Parathyroid adenoma (tissue), 2 donors: ENCODE results near the gene ZNF778.

Source experiments
- H2AFZ ChIP-seq: fragments of 300-600 bp; sonication (generic); one replicate; pipeline ENCODE4 v1.7.0; 2017; ENCODE audit warnings: antibody characterized with exemption, mild to moderate bottlenecking
- H3K27ac ChIP-seq: fragments of 300-600 bp; sonication (generic); one replicate; pipeline ENCODE4 v1.7.0; 2017
- H3K27me3 ChIP-seq: fragments of 300-600 bp; sonication (generic); one replicate; pipeline ENCODE4 v1.7.0; 2017; ENCODE audit warnings: low read length; ENCODE audit not compliant: control insufficient read depth, insufficient read depth
- H3K36me3 ChIP-seq: fragments of 300-600 bp; sonication (generic); one replicate; pipeline ENCODE4 v1.7.0; 2017; ENCODE audit warnings: low read length; ENCODE audit not compliant: control insufficient read depth, insufficient read depth
- H3K4me1 ChIP-seq: fragments of 300-600 bp; sonication (generic); one replicate; pipeline ENCODE4 v1.7.0; 2017; ENCODE audit warnings: control low read depth
- H3K4me2 ChIP-seq: fragments of 300-600 bp; sonication (generic); one replicate; pipeline ENCODE4 v1.7.0; 2017; ENCODE audit warnings: low read length
- H3K4me3 ChIP-seq: fragments of 300-600 bp; sonication (generic); one replicate; pipeline ENCODE4 v1.7.0; 2017; ENCODE audit warnings: low read depth, low read length
- H3K79me2 ChIP-seq: fragments of 300-600 bp; sonication (generic); one replicate; pipeline ENCODE4 v1.7.0; 2017; ENCODE audit warnings: control low read depth
- H3K9ac ChIP-seq: fragments of 300-600 bp; sonication (generic); one replicate; pipeline ENCODE4 v1.7.0; 2017; ENCODE audit warnings: mild to moderate bottlenecking
- H3K9me3 ChIP-seq: fragments of 300-600 bp; sonication (generic); one replicate; pipeline ENCODE4 v1.7.0; 2017; ENCODE audit warnings: low read length; ENCODE audit not compliant: control insufficient read depth
- CTCF ChIP-seq: fragments of 300-600 bp; sonication (generic); IDR thresholded peaks from one replicate; pipeline ENCODE4 v1.7.0; 2017; ENCODE audit warnings: antibody characterized with exemption, mild to moderate bottlenecking
- donor health status: primary hyperparathyroidism.

The ZNF778 gene

GRCh38 chr16:89273741-89274472 is 56.4 kb downstream of the ZNF778 start:
- Histone ChIP-seq H3K9me3 (no peaks in the 10 kb centered on the region), H3K27ac (no peak overlapping the region), H3K27me3 (no peaks in the 10 kb centered on the region), H3K36me3 (no peaks in the 10 kb centered on the region), H3K9ac (no peak overlapping the region), H3K4me1 (no peaks in the 10 kb centered on the region), H3K4me3 (no peak overlapping the region), H2AFZ (no peak overlapping the region), H3K79me2 (peaks cover 2% of the 10 kb centered on the region), H3K4me2 (no peak overlapping the region)
- no peak for TF ChIP-seq CTCF

- Histone ChIP-seq H2AFZ (no peak overlapping the region), H3K79me2 (peaks cover 2% of the 10 kb centered on the region), H3K4me2 (no peak overlapping the region), H3K27ac (no peak overlapping the region), H3K9me3 (no peaks in the 10 kb centered on the region), H3K9ac (no peak overlapping the region), H3K4me1 (no peaks in the 10 kb centered on the region), H3K27me3 (no peaks in the 10 kb centered on the region), H3K36me3 (no peaks in the 10 kb centered on the region), H3K4me3 (no peak overlapping the region)
- TF ChIP-seq CTCF, result no peak
Measured at GRCh38 chr16:89274561-89275283, 57.2 kb downstream of the ZNF778 start.

- TF ChIP-seq CTCF, result no peak
- H3K36me3 ChIP-seq, result no peaks in the 10 kb centered on the region
Measured at GRCh38 chr16:89275284-89275584, 57.7 kb downstream of the ZNF778 start.

DNA sequence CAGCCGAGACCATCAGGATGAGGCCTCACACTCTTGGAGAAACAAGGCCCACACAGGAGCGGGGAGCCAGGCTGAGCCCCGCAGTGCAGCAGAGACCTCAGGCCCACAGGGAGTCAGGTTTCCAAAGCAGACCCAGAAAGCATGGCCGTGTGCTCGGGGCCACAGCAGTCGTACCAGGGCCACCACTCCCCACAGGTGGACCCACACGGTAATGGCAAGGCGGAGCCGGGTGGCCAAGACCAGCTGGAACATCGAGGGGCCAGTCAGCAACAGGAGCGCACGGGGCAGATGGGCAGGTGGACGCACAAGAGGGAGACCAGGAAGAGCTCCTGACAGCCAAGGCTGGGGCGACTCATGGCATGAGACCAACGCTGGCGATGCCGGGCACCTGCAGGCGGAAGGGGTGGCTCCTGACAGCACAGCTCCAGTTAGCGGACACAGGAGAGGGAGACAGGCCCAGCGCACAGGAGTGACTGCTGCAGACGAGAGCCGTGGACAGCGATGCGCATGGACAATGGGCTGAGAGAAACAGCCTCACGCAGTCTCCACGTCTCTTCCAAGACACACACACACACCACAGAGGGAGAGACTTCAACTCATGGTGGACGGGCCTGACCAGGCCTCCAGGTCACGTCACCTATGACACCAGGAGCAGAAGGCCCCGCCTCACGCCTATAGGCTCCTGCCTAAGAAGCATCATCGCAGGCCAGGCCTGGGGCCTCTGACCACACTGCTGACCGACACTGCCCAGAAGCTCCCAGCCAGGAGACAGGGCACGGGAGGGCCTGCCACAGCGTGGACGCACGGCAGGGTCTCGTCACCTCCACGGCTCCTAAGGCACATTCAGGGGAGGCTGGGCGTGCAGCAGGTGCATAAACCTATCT is 58.6 kb downstream of the ZNF778 start:
- Histone ChIP-seq H3K27ac (no peak overlapping the region), H3K4me1 (no peaks in the 10 kb centered on the region), H3K4me3 (no peak overlapping the region), H3K36me3 (no peaks in the 10 kb centered on the region), H3K79me2 (peaks cover 2% of the 10 kb centered on the region), H3K9me3 (no peaks in the 10 kb centered on the region), H3K9ac (no peak overlapping the region), H3K27me3 (no peaks in the 10 kb centered on the region), H2AFZ (no peak overlapping the region), H3K4me2 (no peak overlapping the region)
- TF ChIP-seq CTCF, result no peak

More at GRCh38 chr16:89275284-89275584, 57.7 kb downstream of the ZNF778 start:
- no peak overlapping the region for H3K9ac ChIP-seq
- no peak overlapping the region for H2AFZ ChIP-seq
- H3K27ac ChIP-seq, result no peak overlapping the region
- no peaks in the 10 kb centered on the region for H3K9me3 ChIP-seq
- no peak overlapping the region for H3K4me2 ChIP-seq
- no peaks in the 10 kb centered on the region for H3K4me1 ChIP-seq
- H3K4me3 ChIP-seq, result no peak overlapping the region
- H3K79me2 ChIP-seq, result peaks cover 2% of the 10 kb centered on the region
- H3K27me3 ChIP-seq, result no peaks in the 10 kb centered on the region
